Smooth muscle cell (in vitro differentiated cells): Measurements from ENCODE around the gene CLEC11A. TPM values are rescaled to one million over a fixed set of nuclear protein-coding genes. Genes with fewer than 3 reads are reported as not detected.

Experiments
- DNase-seq: peaks from one replicate; lab custom pipeline; 2025; ENCODE audit not compliant: unreplicated experiment; lab: John Stamatoyannopoulos, UW
- H2AFZ ChIP-seq: fragments of 200-600 bp; sonication (generic); 2 replicates; pipeline ENCODE4 v1.6.0; 2016; ENCODE audit warnings: antibody characterized with exemption, low read depth, mild to moderate bottlenecking
- H3F3A ChIP-seq: fragments of 200-600 bp; sonication (generic); 2 replicates; pipeline ENCODE4 v1.6.0; 2017; ENCODE audit warnings: antibody characterized with exemption, low read depth
- H3K27ac ChIP-seq: fragments of 200-600 bp; sonication (generic); 2 replicates; pipeline ENCODE4 v1.5.1; 2016; ENCODE audit warnings: low read depth, mild to moderate bottlenecking
- H3K27me3 ChIP-seq: fragments of 200-600 bp; sonication (generic); 2 replicates; pipeline ENCODE4 v1.6.1; 2016; ENCODE audit warnings: low read depth, mild to moderate bottlenecking
- H3K36me3 ChIP-seq: fragments of 200-600 bp; sonication (generic); 2 replicates; pipeline ENCODE4 v1.5.1; 2016; ENCODE audit warnings: low read depth
- H3K4me1 ChIP-seq: fragments of 200-600 bp; sonication (generic); 2 replicates; pipeline ENCODE4 v1.5.1; 2016; ENCODE audit warnings: low read depth
- H3K4me2 ChIP-seq: fragments of 200-600 bp; sonication (generic); 2 replicates; pipeline ENCODE4 v1.6.0; 2016; ENCODE audit warnings: mild to moderate bottlenecking
- H3K4me3 ChIP-seq: fragments of 200-600 bp; sonication (generic); 2 replicates; pipeline ENCODE4 v1.5.1; 2016; ENCODE audit warnings: mild to moderate bottlenecking
- H3K79me2 ChIP-seq: fragments of 200-600 bp; sonication (generic); 2 replicates; pipeline ENCODE4 v1.6.0; 2016; ENCODE audit warnings: low read depth, mild to moderate bottlenecking
- H3K9ac ChIP-seq: fragments of 200-600 bp; sonication (generic); 2 replicates; pipeline ENCODE4 v1.6.0; 2016; ENCODE audit warnings: low read depth
- H3K9me3 ChIP-seq: fragments of 200-600 bp; sonication (generic); replicated peaks from 2 replicates; pipeline ENCODE4 v1.5.1; 2016; ENCODE audit warnings: low read depth
- H4K20me1 ChIP-seq: fragments of 200-600 bp; sonication (generic); 2 replicates; pipeline ENCODE4 v1.6.0; 2016; ENCODE audit warnings: low read depth
- WGBS: methylation state at CpG from one replicate; pipeline ENCODE4 v1.1.7; 2016; ENCODE audit warnings: low lambda C conversion rate; 5-methylcytosine and 5-hydroxymethylcytosine counted together
- polyA plus RNA-seq: library from polyadenylated mRNA; unstranded; fragments of >200 nt; fragmentation: Nextera tagmentation; extraction: Ambion mirVana; gene quantifications from 2 replicates; pipeline ENCODE4 v1.2.1, GENCODE V29; 2016
- total RNA-seq: library from RNA; depleted of rRNA; stranded (reverse); fragments of >200 nt; gene quantifications from 2 replicates; pipeline ENCODE4 v1.2.3, GENCODE V29; 2014
- TF ChIP-seq, protein P1 (sequence below): fragments of 200-600 bp; sonication (generic); IDR thresholded peaks from 2 replicates; pipeline ENCODE4 v1.5.1; 2017; ENCODE audit warnings: borderline replicate concordance, mild to moderate bottlenecking, antibody characterized with exemption; ENCODE audit not compliant: insufficient read depth, poor library complexity, severe bottlenecking

The CLEC11A gene
- total and polyA plus RNA-seq, 2 experiments from 2014 or later, result 48.3 to 155 TPM

DNA sequence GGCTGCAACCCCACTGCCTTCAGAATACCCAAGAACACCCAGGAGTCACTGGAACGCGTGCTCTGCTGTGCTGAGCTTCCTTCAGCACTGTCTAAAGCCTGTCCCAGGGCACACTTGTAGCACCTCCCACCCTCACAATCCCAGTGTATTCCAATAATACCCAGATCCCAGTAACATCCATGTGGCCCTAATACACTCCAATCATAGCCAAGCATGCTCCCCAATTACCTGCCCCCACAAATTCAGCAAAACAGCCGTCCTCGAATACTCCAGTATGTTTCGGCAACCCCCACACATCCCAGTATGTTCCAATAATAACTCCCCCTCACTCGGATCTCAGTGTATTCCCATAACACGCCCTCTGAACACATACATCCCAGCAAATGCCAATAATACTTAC is 32.7 kb upstream of the CLEC11A start:
- peaks cover 92% of the 10 kb centered on the region for H3K27me3 ChIP-seq
- TF ChIP-seq, protein P1, sequence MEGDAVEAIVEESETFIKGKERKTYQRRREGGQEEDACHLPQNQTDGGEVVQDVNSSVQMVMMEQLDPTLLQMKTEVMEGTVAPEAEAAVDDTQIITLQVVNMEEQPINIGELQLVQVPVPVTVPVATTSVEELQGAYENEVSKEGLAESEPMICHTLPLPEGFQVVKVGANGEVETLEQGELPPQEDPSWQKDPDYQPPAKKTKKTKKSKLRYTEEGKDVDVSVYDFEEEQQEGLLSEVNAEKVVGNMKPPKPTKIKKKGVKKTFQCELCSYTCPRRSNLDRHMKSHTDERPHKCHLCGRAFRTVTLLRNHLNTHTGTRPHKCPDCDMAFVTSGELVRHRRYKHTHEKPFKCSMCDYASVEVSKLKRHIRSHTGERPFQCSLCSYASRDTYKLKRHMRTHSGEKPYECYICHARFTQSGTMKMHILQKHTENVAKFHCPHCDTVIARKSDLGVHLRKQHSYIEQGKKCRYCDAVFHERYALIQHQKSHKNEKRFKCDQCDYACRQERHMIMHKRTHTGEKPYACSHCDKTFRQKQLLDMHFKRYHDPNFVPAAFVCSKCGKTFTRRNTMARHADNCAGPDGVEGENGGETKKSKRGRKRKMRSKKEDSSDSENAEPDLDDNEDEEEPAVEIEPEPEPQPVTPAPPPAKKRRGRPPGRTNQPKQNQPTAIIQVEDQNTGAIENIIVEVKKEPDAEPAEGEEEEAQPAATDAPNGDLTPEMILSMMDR, result no peak
- WGBS, result 76% methylated on average over 7 of the region's 7 CpGs

DNA sequence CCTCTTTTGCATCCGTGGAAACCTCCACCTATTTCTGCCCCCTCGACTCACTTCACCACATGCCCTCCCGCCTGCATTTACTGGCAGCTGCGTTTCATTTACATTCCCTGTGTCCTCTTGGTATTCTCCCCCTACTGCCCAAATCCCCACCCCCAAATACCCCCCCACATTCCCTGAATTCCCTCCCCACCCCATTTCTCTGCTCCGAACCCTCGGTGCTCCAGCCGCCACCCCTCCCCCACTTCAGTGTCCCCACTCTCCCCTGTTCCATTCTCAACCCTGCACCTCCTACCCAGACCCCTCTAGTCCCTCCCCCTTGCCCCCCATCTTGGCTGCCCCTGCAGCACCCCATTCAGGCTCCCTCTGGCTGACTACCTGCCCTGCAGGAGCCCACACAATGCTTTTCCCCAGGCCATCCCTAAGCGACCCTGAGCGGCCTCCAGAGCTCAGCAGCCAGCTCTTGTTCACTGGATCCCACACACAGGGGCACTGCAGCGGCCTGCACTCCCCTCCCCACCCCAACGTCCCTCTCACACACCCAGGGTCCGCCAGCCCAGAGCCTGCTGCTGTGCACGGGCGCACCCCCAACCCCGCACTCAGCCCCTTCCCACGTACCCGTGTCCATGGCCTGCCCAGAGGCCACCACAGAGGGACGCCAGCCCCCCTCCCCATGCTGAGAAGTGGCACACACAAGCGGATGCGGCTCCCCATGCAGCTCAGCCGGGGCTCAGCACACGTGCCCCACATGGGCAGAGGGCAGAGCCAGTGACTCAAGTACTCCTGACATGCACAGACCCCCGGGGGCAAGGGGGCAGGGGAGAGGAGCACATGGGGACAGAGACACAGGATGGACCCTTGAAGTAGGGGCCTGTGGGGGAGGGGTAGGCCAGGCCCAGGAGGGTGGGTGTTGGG is 29.8 kb upstream of the CLEC11A start:
- Histone ChIP-seq H3K79me2 (no peaks in the 10 kb centered on the region), H3K27ac (no peak overlapping the region), H3F3A (no peaks in the 10 kb centered on the region), H3K36me3 (no peaks in the 10 kb centered on the region), H2AFZ (no peak overlapping the region), H4K20me1 (peaks cover 15% of the 10 kb centered on the region), H3K4me1 (no peaks in the 10 kb centered on the region), H3K27me3 (peaks cover 91% of the 10 kb centered on the region), H3K4me2 (no peak overlapping the region), H3K9ac (no peak overlapping the region), H3K4me3 (no peak overlapping the region), H3K9me3 (no peaks in the 10 kb centered on the region)
- WGBS, result 30% methylated on average over 19 of the region's 23 CpGs
- TF ChIP-seq, protein P1, result no peak
- DNase-seq, result no peak

More for the DNA sequence above, 32.7 kb upstream of the CLEC11A start:
- DNase-seq, result no peak
- no peaks in the 10 kb centered on the region for H3K36me3 ChIP-seq
- H3K27ac ChIP-seq, result no peak overlapping the region
- H3K79me2 ChIP-seq, result no peaks in the 10 kb centered on the region
- peaks cover 15% of the 10 kb centered on the region for H4K20me1 ChIP-seq
- H2AFZ ChIP-seq, result no peak overlapping the region
- no peaks in the 10 kb centered on the region for H3K4me1 ChIP-seq
- H3K4me2 ChIP-seq, result no peak overlapping the region
- H3F3A ChIP-seq, result no peaks in the 10 kb centered on the region
- no peak overlapping the region for H3K4me3 ChIP-seq
- no peak overlapping the region for H3K9ac ChIP-seq
- H3K9me3 ChIP-seq, result no peaks in the 10 kb centered on the region

DNA sequence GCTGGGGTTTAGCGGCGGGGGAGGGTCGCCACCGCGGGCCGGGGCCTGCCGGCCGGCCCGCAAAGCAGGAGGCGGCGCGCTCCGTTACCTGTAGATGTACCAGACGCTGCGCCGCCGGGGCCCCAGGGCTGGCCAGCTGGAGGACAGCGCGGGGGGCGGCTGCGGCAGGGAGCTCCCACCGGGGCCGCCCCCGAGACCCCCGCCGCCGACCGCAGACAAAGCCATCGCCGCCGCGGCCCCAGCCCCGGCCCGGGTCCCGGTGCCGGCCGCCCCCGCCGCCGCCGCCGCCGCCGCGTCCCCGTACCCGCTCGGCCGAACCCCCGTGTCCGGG is 28.4 kb upstream of the CLEC11A start:
- Histone ChIP-seq H3K27ac (no peak overlapping the region), H3K27me3 (peaks cover 91% of the 10 kb centered on the region), H2AFZ (no peak overlapping the region), H3K4me3 (no peak overlapping the region), H3K36me3 (no peaks in the 10 kb centered on the region), H3K9ac (no peak overlapping the region), H3F3A (no peaks in the 10 kb centered on the region), H3K4me2 (no peak overlapping the region), H4K20me1 (peaks cover 15% of the 10 kb centered on the region), H3K4me1 (no peaks in the 10 kb centered on the region), H3K79me2 (no peaks in the 10 kb centered on the region), H3K9me3 (no peaks in the 10 kb centered on the region)
- 0% methylated on average over 12 of the region's 51 CpGs for WGBS
- TF ChIP-seq, protein P1, result no peak
- no peak for DNase-seq
